H1 (cell line): ENCODE results near the gene TMEM14B. TPM values are rescaled to one million over a fixed set of nuclear protein-coding genes. Genes with fewer than 3 reads are reported as not detected.

Source experiments
- CEBPB ChIP-seq: IDR thresholded peaks from 2 replicates; pipeline ENCODE4 v1.6.1; 2012; ENCODE audit warnings: low read depth, low read length
- EP300 ChIP-seq, 2 experiments: IDR thresholded peaks; 1 replicate in 1 of 2; 2 replicates in 1 of 2; pipeline ENCODE4 v1.6.1; 2011 to 2012; ENCODE audit warnings: low read depth in 2 of 2, low read length in 2 of 2, mild to moderate bottlenecking in 2 of 2, borderline replicate concordance in 1 of 2, inconsistent platforms in 1 of 2, moderate library complexity in 1 of 2
- GTF2F1 ChIP-seq: IDR thresholded peaks from 2 replicates; pipeline ENCODE4 v1.6.1; 2012; ENCODE audit warnings: low read depth, low read length, improper control_type of control experiment, borderline replicate concordance
- KDM5A ChIP-seq: fragments of 200-600 bp; IDR thresholded peaks from 2 replicates; pipeline ENCODE4 v1.7.1; 2012; ENCODE audit warnings: mild to moderate bottlenecking, low read length, inconsistent platforms, mixed read lengths
- MAFK ChIP-seq: IDR thresholded peaks from 2 replicates; pipeline ENCODE4 v1.6.1; 2012; ENCODE audit warnings: low read depth, mild to moderate bottlenecking, improper control_type of control experiment, low read length
- PHF8 ChIP-seq: fragments of 200-600 bp; sonication (generic); conservative IDR thresholded peaks from 2 replicates; pipeline ENCODE4 v1.7.1; 2012; ENCODE audit warnings: low read depth, mild to moderate bottlenecking, inconsistent platforms, low read length, moderate library complexity
- POLR2AphosphoS5 ChIP-seq: IDR thresholded peaks from 2 replicates; pipeline ENCODE4 v1.6.1; 2011; ENCODE audit warnings: low read depth, low read length
- SP1 ChIP-seq: IDR thresholded peaks from 2 replicates; pipeline ENCODE4 v1.6.1; 2011; ENCODE audit warnings: low read depth, low read length
- SP2 ChIP-seq: IDR thresholded peaks from 2 replicates; pipeline ENCODE4 v1.6.1; 2012; ENCODE audit warnings: mild to moderate bottlenecking, low read length, inconsistent platforms
- TAF1 ChIP-seq: IDR thresholded peaks from 2 replicates; pipeline ENCODE4 v1.6.1; 2011; ENCODE audit warnings: mild to moderate bottlenecking, low read depth, low read length
- YY1 ChIP-seq: IDR thresholded peaks from 2 replicates; pipeline ENCODE4 v1.6.1; 2011; ENCODE audit warnings: low read depth, mild to moderate bottlenecking, low read length
- polyA plus RNA-seq, 7 experiments: library from polyadenylated mRNA; depleted of rRNA in 3 of 7; stranded (reverse) in 5 of 7; unstranded in 2 of 7; fragments of >200 nt in 5 of 7; fragments of 200-250 nt in 2 of 7; gene quantifications; 1 replicate in 5 of 7; 2 replicates in 1 of 7; 4 replicates in 1 of 7; pipeline versions ENCODE4 v1.2.1 to v1.2.3, GENCODE V29; 2011 to 2013; ENCODE audit warnings: missing spikeins in 2 of 7, mixed read lengths in 2 of 7
- total RNA-seq: library from RNA; stranded (reverse); fragmentation: NEBNext Ultra II Directional; extraction: Animal tissue kit (Norgen Biotek cat#: 25700); gene quantifications from 2 replicates; pipeline ENCODE4 v1.2.1, GENCODE V29; 2021
- TF ChIP-seq, protein P1 (sequence below): fragments of 300-600 bp; sonication (generic); IDR thresholded peaks from 2 replicates; pipeline ENCODE4 v1.7.1; 2012; ENCODE audit warnings: low read length, moderate library complexity, mild to moderate bottlenecking, inconsistent platforms; ENCODE audit not compliant: insufficient replicate concordance

The TMEM14B gene
- total and polyA plus RNA-seq, 2 of the 8 experiments (the other 6 are each of a cell fraction or from before 2014, with no cell fraction given), result 84.6 to 109 TPM

DNA sequence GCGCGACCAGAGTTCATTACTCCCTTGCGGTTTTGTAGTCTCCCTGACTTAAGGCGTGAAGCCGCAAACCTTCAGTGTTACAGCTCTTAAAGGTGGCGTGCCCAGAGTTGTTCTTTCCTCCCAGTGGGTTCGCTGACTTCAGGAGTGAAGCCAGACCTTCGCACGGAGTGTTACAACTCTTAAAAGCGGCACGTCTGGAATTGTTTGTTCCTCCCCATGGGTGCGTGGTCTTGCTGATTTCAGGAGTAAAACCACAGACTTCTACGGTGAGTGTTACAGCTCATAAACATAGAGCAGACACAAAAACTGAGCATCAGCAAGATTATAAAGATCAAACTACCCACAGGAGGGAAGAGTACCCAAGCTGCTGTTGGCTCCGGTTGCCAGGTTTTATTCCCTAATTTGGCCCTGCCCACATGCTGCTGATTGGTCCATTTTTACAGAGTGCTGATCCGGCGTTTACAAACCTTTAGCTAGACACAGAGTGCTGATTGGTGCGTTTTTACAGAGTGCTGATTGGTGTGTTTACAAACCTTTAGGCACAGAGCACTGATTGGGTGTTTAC is 14.4 kb upstream of the TMEM14B start (continued):
- TF ChIP-seq, protein P1, sequence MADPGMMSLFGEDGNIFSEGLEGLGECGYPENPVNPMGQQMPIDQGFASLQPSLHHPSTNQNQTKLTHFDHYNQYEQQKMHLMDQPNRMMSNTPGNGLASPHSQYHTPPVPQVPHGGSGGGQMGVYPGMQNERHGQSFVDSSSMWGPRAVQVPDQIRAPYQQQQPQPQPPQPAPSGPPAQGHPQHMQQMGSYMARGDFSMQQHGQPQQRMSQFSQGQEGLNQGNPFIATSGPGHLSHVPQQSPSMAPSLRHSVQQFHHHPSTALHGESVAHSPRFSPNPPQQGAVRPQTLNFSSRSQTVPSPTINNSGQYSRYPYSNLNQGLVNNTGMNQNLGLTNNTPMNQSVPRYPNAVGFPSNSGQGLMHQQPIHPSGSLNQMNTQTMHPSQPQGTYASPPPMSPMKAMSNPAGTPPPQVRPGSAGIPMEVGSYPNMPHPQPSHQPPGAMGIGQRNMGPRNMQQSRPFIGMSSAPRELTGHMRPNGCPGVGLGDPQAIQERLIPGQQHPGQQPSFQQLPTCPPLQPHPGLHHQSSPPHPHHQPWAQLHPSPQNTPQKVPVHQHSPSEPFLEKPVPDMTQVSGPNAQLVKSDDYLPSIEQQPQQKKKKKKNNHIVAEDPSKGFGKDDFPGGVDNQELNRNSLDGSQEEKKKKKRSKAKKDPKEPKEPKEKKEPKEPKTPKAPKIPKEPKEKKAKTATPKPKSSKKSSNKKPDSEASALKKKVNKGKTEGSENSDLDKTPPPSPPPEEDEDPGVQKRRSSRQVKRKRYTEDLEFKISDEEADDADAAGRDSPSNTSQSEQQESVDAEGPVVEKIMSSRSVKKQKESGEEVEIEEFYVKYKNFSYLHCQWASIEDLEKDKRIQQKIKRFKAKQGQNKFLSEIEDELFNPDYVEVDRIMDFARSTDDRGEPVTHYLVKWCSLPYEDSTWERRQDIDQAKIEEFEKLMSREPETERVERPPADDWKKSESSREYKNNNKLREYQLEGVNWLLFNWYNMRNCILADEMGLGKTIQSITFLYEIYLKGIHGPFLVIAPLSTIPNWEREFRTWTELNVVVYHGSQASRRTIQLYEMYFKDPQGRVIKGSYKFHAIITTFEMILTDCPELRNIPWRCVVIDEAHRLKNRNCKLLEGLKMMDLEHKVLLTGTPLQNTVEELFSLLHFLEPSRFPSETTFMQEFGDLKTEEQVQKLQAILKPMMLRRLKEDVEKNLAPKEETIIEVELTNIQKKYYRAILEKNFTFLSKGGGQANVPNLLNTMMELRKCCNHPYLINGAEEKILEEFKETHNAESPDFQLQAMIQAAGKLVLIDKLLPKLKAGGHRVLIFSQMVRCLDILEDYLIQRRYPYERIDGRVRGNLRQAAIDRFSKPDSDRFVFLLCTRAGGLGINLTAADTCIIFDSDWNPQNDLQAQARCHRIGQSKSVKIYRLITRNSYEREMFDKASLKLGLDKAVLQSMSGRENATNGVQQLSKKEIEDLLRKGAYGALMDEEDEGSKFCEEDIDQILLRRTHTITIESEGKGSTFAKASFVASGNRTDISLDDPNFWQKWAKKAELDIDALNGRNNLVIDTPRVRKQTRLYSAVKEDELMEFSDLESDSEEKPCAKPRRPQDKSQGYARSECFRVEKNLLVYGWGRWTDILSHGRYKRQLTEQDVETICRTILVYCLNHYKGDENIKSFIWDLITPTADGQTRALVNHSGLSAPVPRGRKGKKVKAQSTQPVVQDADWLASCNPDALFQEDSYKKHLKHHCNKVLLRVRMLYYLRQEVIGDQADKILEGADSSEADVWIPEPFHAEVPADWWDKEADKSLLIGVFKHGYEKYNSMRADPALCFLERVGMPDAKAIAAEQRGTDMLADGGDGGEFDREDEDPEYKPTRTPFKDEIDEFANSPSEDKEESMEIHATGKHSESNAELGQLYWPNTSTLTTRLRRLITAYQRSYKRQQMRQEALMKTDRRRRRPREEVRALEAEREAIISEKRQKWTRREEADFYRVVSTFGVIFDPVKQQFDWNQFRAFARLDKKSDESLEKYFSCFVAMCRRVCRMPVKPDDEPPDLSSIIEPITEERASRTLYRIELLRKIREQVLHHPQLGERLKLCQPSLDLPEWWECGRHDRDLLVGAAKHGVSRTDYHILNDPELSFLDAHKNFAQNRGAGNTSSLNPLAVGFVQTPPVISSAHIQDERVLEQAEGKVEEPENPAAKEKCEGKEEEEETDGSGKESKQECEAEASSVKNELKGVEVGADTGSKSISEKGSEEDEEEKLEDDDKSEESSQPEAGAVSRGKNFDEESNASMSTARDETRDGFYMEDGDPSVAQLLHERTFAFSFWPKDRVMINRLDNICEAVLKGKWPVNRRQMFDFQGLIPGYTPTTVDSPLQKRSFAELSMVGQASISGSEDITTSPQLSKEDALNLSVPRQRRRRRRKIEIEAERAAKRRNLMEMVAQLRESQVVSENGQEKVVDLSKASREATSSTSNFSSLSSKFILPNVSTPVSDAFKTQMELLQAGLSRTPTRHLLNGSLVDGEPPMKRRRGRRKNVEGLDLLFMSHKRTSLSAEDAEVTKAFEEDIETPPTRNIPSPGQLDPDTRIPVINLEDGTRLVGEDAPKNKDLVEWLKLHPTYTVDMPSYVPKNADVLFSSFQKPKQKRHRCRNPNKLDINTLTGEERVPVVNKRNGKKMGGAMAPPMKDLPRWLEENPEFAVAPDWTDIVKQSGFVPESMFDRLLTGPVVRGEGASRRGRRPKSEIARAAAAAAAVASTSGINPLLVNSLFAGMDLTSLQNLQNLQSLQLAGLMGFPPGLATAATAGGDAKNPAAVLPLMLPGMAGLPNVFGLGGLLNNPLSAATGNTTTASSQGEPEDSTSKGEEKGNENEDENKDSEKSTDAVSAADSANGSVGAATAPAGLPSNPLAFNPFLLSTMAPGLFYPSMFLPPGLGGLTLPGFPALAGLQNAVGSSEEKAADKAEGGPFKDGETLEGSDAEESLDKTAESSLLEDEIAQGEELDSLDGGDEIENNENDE, result no peak
- TF ChIP-seq EP300 (IDR thresholded peaks at IDR 0.05; ENCODE audit: borderline replicate concordance in 1 of 2, low read depth in 2 of 2, low read length in 2 of 2) (no peak), CEBPB (no peak), POLR2AphosphoS5 (no peak), PHF8 (no peak), YY1 (no peak), KDM5A (no peak), TAF1 (no peak), SP2 (no peak), SP1 (0 out of 2 replicates have a peak, but pooled peaks have one; percentile 43), GTF2F1 (no peak), MAFK (peak; percentile 78)
